Effector CD4-positive, alpha-beta T cell (primary cell): ENCODE data around the gene MNAT1.
"Not testable (repeated sequence)": the region's sequence is repeated elsewhere in the genome, so short reads cannot be mapped to it uniquely, and the experiment has no call there.

Experiments
- DNase-seq: peaks from one replicate; pipeline ENCODE4 v3.0.0-alpha.2; 2020

MNAT1 gene

GRCh38 chr14:60807247-60807646 lies 72.7 kb downstream of the MNAT1 start:
- no peak for DNase-seq

GRCh38 chr14:60807971-60808370 lies 73.4 kb downstream of the MNAT1 start:
- DNase-seq, result no peak

GRCh38 chr14:60812987-60813386 lies 78.4 kb downstream of the MNAT1 start:
- DNase-seq, result no peak

- no peak for DNase-seq
Measured at GRCh38 chr14:60815371-60815770, 80.8 kb downstream of the MNAT1 start.

GRCh38 chr14:60817113-60817512 lies 82.6 kb downstream of the MNAT1 start:
- DNase-seq, result no peak

GRCh38 chr14:60819575-60819974 lies 85.0 kb downstream of the MNAT1 start:
- no peak for DNase-seq

GRCh38 chr14:60838601-60839000 lies 104.0 kb downstream of the MNAT1 start:
- DNase-seq, result no peak

GRCh38 chr14:60839057-60839456 lies 104.5 kb downstream of the MNAT1 start:
- no peak for DNase-seq

- DNase-seq, result no peak
Measured at GRCh38 chr14:60839657-60840056, 105.1 kb downstream of the MNAT1 start.

- DNase-seq, result no peak
Measured at GRCh38 chr14:60840313-60840712, 105.8 kb downstream of the MNAT1 start.

- no peak for DNase-seq
Measured at GRCh38 chr14:60845523-60845922, 111.0 kb downstream of the MNAT1 start.

GRCh38 chr14:60848066-60848465 lies 113.5 kb downstream of the MNAT1 start:
- no peak for DNase-seq

- DNase-seq, result not testable (repeated sequence)
Measured at GRCh38 chr14:60851692-60852091, 117.1 kb downstream of the MNAT1 start.

- DNase-seq, result no peak
Measured at GRCh38 chr14:60856111-60856510, 121.5 kb downstream of the MNAT1 start.

- no peak for DNase-seq
Measured at GRCh38 chr14:60859525-60859924, 125.0 kb downstream of the MNAT1 start.

GRCh38 chr14:60861545-60862140 lies 127.1 kb downstream of the MNAT1 start:
- no peak for DNase-seq

- DNase-seq, result no peak
Measured at GRCh38 chr14:60862283-60862682, 127.7 kb downstream of the MNAT1 start.

- DNase-seq, result no peak
Measured at GRCh38 chr14:60863249-60863648, 128.7 kb downstream of the MNAT1 start.

- no peak for DNase-seq
Measured at GRCh38 chr14:60865378-60866127, 131.0 kb downstream of the MNAT1 start.

- DNase-seq, result no peak
Measured at GRCh38 chr14:60867503-60868172, 133.1 kb downstream of the MNAT1 start.

- DNase-seq, result no peak
Measured at GRCh38 chr14:60878121-60878520, 143.6 kb downstream of the MNAT1 start.

- DNase-seq, result no peak
Measured at GRCh38 chr14:60878536-60878935, 144.0 kb downstream of the MNAT1 start.

GRCh38 chr14:60882219-60882618 lies 147.7 kb downstream of the MNAT1 start:
- no peak for DNase-seq

- DNase-seq, result no peak
Measured at GRCh38 chr14:60884134-60884533, 149.6 kb downstream of the MNAT1 start.
